HepG2 (cell line): ENCODE measurements around the gene UTP25. TPM values are rescaled to one million over a fixed set of nuclear protein-coding genes. Genes with fewer than 3 reads are reported as not detected.

ENCODE experiments used
- ATAC-seq: fragments of 200-7000 bp; cut with Tn5 transposase; 3 replicates; pipeline ENCODE4 v1.9.1; 2020; ENCODE audit warnings: mild to moderate bottlenecking, moderate library complexity
- BruUV-seq: library from RNA; stranded (reverse); fragments of 400-500 nt; replicated peaks from 2 replicates; lab custom pipeline; 2021; lab: Mats Ljungman, UMichigan
- CTCF ChIA-PET: fragments of 300-600 bp; formaldehyde crosslinking; extraction: SDS; loops from one replicate; lab custom pipeline; 2021; ENCODE audit warnings: low total read pairs, inconsistent platforms, low intra/inter-chr PET ratio; lab: Yijun Ruan, JAX
- POLR2A ChIA-PET: fragments of 350-600 bp; sonication (Branson Sonifier 250); formaldehyde crosslinking; loops from one replicate; lab custom pipeline; 2020; ENCODE audit warnings: antibody characterized with exemption, inconsistent platforms; lab: Yijun Ruan, JAX
- DNase-seq: peaks from one replicate; pipeline ENCODE4 v3.0.0-alpha.2; 2015; ENCODE audit warnings: low spot score
- FAIRE-seq: peaks from 3 replicates; lab custom pipeline; 2011; peaks lifted over from hg19 to GRCh38; lab: Jason Lieb, UNC
- H2AFZ ChIP-seq: one replicate; pipeline ENCODE4 v1.6.1; 2011; ENCODE audit warnings: low read length, inconsistent platforms
- H3K27ac ChIP-seq: fragments of 300-600 bp; 3 replicates; pipeline ENCODE4 v1.8.0; 2011; ENCODE audit warnings: mixed run types, mild to moderate bottlenecking, mixed read lengths, low read length, inconsistent platforms; ENCODE audit not compliant: insufficient read depth; ENCODE audit errors: extremely low read length
- H3K27me3 ChIP-seq, 2 experiments: fragments of 200-600 bp in 1 of 2; 2 replicates in 1 of 2; 3 replicates in 1 of 2; pipeline versions ENCODE4 v1.6.0 to v1.8.0; 2011; ENCODE audit warnings: low read length in 2 of 2, mild to moderate bottlenecking in 2 of 2, moderate library complexity in 2 of 2, inconsistent platforms in 1 of 2; ENCODE audit not compliant: insufficient read depth in 2 of 2, control insufficient read depth in 1 of 2
- H3K36me3 ChIP-seq, 2 experiments: fragments of 200-600 bp in 1 of 2; replicated peaks in 1 of 2; 2 replicates in 1 of 2; 3 replicates in 1 of 2; pipeline versions ENCODE4 v1.5.1 to v1.8.0; 2011; ENCODE audit warnings: low read length in 2 of 2, inconsistent platforms in 1 of 2; ENCODE audit not compliant: insufficient read depth in 2 of 2, control insufficient read depth in 1 of 2
- H3K4me1 ChIP-seq: 2 replicates; pipeline ENCODE4 v1.5.1; 2012; ENCODE audit warnings: low read length, inconsistent platforms; ENCODE audit not compliant: insufficient read depth
- H3K4me2 ChIP-seq: 2 replicates; pipeline ENCODE4 v1.6.0; 2011; ENCODE audit warnings: low read depth, low read length, inconsistent platforms
- H3K4me3 ChIP-seq, 3 experiments: fragments of 200-600 bp in 1 of 3; sonication (generic), shearing (Covaris generic) in 1 of 3; replicated peaks in 1 of 3; 2 replicates each; pipeline ENCODE4 v1.5.1; 2011 to 2016; ENCODE audit warnings: low read length in 3 of 3, inconsistent platforms in 2 of 3, low read depth in 2 of 3, mild to moderate bottlenecking in 2 of 3, control low read depth in 1 of 3, mixed read lengths in 1 of 3; ENCODE audit not compliant: insufficient read depth in 1 of 3
- H3K79me2 ChIP-seq: one replicate; pipeline ENCODE4 v1.6.1; 2011; ENCODE audit warnings: low read length, inconsistent platforms; ENCODE audit not compliant: insufficient read depth
- H3K9ac ChIP-seq: 2 replicates; pipeline ENCODE4 v1.6.0; 2011; ENCODE audit warnings: mild to moderate bottlenecking, low read depth, low read length, inconsistent platforms; ENCODE audit not compliant: insufficient read depth
- H3K9me3 ChIP-seq: 2 replicates; pipeline ENCODE4 v1.5.1; 2012; ENCODE audit warnings: mild to moderate bottlenecking, low read length
- H4K20me1 ChIP-seq: 2 replicates; pipeline ENCODE4 v1.6.0; 2011; ENCODE audit warnings: inconsistent platforms, mild to moderate bottlenecking, low read length, moderate library complexity; ENCODE audit not compliant: insufficient read depth
- HMGA1 ChIP-seq: sonication (generic); formaldehyde crosslinking; conservative IDR thresholded peaks from 2 replicates; pipeline ENCODE4 v1.4.0; 2020; ENCODE audit warnings: missing genetic modification reagents
- KMT2B ChIP-seq: IDR thresholded peaks from 2 replicates; pipeline ENCODE4 v1.6.1; 2016; ENCODE audit warnings: missing genetic modification reagents, missing compliant biosample characterization
- PPARG ChIP-seq: conservative IDR thresholded peaks from 2 replicates; pipeline ENCODE4 v1.6.1; 2016; ENCODE audit warnings: missing biosample characterization, missing genetic modification reagents
- USF2 ChIP-seq, 2 experiments: sonication (generic) in 1 of 2; formaldehyde crosslinking in 1 of 2; IDR thresholded peaks; 2 replicates each; pipeline versions ENCODE4 v1.5.1 to v1.6.1; 2011 to 2020; ENCODE audit warnings: borderline replicate concordance in 1 of 2, low read depth in 1 of 2, low read length in 1 of 2, mild to moderate bottlenecking in 1 of 2, missing genetic modification reagents in 1 of 2, moderate library complexity in 1 of 2
- YEATS2 ChIP-seq: sonication (generic); formaldehyde crosslinking; IDR thresholded peaks from 2 replicates; pipeline ENCODE4 v1.4.0; 2020; ENCODE audit warnings: missing genetic modification reagents, borderline replicate concordance
- ZNF101 ChIP-seq: sonication (generic); formaldehyde crosslinking; IDR thresholded peaks from 2 replicates; pipeline ENCODE4 v1.4.0; 2020; ENCODE audit warnings: mild to moderate bottlenecking, low read depth, missing genetic modification reagents, borderline replicate concordance
- ZNF800 ChIP-seq: sonication (generic); formaldehyde crosslinking; IDR thresholded peaks from 2 replicates; pipeline ENCODE4 v1.4.0; 2020; ENCODE audit warnings: missing genetic modification reagents
- ZSCAN12 ChIP-seq: sonication (generic); formaldehyde crosslinking; IDR thresholded peaks from 2 replicates; pipeline ENCODE4 v1.9.0; 2021; ENCODE audit warnings: mild to moderate bottlenecking, missing genetic modification reagents
- WGBS: methylation state at CpG from one replicate; pipeline ENCODE4 v1.1.6; 2017; ENCODE audit warnings: low lambda C conversion rate; 5-methylcytosine and 5-hydroxymethylcytosine counted together
- in situ Hi-C: cut with HindIII; loops from 2 replicates; pipeline ENCODE4 v1.10.0; 2017; ENCODE audit warnings: low pct_unique_long_range_greater_than_20kb; ENCODE audit not compliant: extremely low pct_ligation_motif_present
- intact Hi-C: fragments of 100-400 bp; cut with micrococcal nuclease; formaldehyde crosslinking; loops from one replicate; pipeline ENCODE4 v1.10.0; 2022; ENCODE audit not compliant: unreplicated experiment
- polyA plus RNA-seq, 8 experiments: library from polyadenylated mRNA; depleted of rRNA in 3 of 8; stranded (reverse) in 7 of 8; unstranded in 1 of 8; fragments of >200 nt; fragmentation: Illumina TruSeq in 4 of 8; extraction: Trizol in 4 of 8; gene quantifications; 2 replicates each; pipeline versions ENCODE4 v1.2.1 to v1.2.3, GENCODE V29; 2011 to 2016; ENCODE audit warnings: low read depth in 4 of 8, missing spikeins in 1 of 8, mixed read lengths in 1 of 8; ENCODE audit not compliant: insufficient read depth in 1 of 8
- total RNA-seq, 5 experiments: library from RNA; depleted of rRNA; stranded (reverse); fragments of >200 nt; fragmentation: Illumina TruSeq; extraction: Trizol; gene quantifications; 2 replicates each; pipeline ENCODE4 v1.2.3, GENCODE V29; 2016; ENCODE audit warnings: low read depth in 1 of 5
- TF ChIP-seq, protein P1 (sequence below): fragments of 450-650 bp; IDR thresholded peaks from 2 replicates; pipeline ENCODE4 v1.6.1; 2017; ENCODE audit warnings: mild to moderate bottlenecking
- TF ChIP-seq, protein P2 (sequence below): sonication (generic); formaldehyde crosslinking; IDR thresholded peaks from 2 replicates; pipeline ENCODE4 v1.8.1; 2023; ENCODE audit warnings: mild to moderate bottlenecking, inconsistent platforms, moderate library complexity, missing genetic modification reagents, borderline replicate concordance

The UTP25 gene
- total and polyA plus RNA-seq, 2 of the 13 experiments (the other 11 are each of a cell fraction or from before 2014, with no cell fraction given): 4.8 to 5.7 TPM

GRCh38 chr1:209805341-209805781 is 22.4 kb upstream of the UTP25 start (continued):
- TF ChIP-seq, protein P1, sequence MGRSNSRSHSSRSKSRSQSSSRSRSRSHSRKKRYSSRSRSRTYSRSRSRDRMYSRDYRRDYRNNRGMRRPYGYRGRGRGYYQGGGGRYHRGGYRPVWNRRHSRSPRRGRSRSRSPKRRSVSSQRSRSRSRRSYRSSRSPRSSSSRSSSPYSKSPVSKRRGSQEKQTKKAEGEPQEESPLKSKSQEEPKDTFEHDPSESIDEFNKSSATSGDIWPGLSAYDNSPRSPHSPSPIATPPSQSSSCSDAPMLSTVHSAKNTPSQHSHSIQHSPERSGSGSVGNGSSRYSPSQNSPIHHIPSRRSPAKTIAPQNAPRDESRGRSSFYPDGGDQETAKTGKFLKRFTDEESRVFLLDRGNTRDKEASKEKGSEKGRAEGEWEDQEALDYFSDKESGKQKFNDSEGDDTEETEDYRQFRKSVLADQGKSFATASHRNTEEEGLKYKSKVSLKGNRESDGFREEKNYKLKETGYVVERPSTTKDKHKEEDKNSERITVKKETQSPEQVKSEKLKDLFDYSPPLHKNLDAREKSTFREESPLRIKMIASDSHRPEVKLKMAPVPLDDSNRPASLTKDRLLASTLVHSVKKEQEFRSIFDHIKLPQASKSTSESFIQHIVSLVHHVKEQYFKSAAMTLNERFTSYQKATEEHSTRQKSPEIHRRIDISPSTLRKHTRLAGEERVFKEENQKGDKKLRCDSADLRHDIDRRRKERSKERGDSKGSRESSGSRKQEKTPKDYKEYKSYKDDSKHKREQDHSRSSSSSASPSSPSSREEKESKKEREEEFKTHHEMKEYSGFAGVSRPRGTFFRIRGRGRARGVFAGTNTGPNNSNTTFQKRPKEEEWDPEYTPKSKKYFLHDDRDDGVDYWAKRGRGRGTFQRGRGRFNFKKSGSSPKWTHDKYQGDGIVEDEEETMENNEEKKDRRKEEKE: no peak

DNA sequence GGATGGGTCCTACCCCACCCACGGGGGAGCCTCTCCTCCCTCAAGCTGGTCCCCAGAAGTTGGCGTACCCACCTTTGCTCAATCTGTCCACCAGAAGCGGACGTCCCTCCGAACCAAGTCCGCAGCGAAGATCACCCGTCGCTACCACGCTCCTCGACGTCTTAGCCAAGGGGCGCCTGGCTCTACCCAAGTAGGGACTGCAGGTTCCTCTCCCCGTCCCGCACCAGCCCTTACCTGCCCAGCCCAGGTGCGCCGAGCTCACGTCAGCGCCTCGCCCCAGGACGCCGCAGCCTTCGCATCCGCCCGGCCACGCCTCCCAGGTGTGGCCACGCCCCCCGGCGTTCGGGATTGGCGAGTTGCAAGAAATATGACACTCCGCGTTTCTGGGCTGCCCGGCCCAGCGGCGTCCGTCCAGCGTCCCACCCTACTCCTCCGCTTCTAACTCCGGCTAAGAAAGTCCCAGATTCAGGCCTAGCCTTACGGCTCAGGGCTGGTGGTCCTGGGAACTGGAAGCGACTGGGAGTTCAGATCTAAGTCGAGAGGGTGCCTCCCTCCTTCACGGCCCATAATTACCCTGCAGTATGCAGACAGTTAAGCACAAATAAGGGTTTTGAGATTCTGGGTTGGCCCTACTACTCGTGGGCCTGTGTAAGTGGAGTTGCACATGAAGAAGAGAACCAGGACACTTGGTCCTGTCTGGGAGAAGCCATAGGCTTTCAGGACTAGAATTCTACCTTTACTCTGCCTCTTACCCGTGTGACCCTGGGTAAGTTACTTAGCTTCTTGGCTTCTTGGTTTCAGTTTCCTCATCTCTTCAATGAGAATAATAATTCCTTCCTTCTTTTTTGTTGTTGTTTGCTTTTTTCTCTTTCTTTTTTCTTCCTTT is 21.7 kb upstream of the UTP25 start, which contains the start of gene IRF6:
IRF6 (minus strand) TSS at position 268 of the 886 bp plus-strand sequence. CDS start 4,729 bp downstream, outside the sequence.
- ChIA-PET CTCF (no interaction called here), POLR2A (no interaction called here)
- no peak within 1 kb of the TSS for H3K4me2 ChIP-seq
- no peak within 1 kb of the TSS for H3K4me3 ChIP-seq
- 62% methylated on average over 33 of the region's 46 CpGs for WGBS
- no peaks in the 10 kb centered on the region for H3K36me3 ChIP-seq
- H3K27me3 ChIP-seq: peaks cover 1 to 11% of the 10 kb centered on the region in 2 experiments; a peak in 1 of 5 replicates
- H3K27ac ChIP-seq: no peak within 1 kb of the TSS
- H3K9me3 ChIP-seq: no peaks in the 10 kb centered on the region
- H3K4me1 ChIP-seq: no peaks in the 10 kb centered on the region
- H2AFZ ChIP-seq: no peak within 1 kb of the TSS
- BruUV-seq: no TSS peak
- H4K20me1 ChIP-seq: no peaks in the 10 kb centered on the region
- FAIRE-seq: no peak
- no peak within 1 kb of the TSS for H3K9ac ChIP-seq
- no peaks in the 10 kb centered on the region for H3K79me2 ChIP-seq
- DNase-seq: no peak
- in situ Hi-C loops (no loop called here), intact Hi-C loops (no loop called here)
- ATAC-seq: no peak; the same call in 2 of the 3 replicates
- no peak for TF ChIP-seq PPARG
- TF ChIP-seq, protein P2, sequence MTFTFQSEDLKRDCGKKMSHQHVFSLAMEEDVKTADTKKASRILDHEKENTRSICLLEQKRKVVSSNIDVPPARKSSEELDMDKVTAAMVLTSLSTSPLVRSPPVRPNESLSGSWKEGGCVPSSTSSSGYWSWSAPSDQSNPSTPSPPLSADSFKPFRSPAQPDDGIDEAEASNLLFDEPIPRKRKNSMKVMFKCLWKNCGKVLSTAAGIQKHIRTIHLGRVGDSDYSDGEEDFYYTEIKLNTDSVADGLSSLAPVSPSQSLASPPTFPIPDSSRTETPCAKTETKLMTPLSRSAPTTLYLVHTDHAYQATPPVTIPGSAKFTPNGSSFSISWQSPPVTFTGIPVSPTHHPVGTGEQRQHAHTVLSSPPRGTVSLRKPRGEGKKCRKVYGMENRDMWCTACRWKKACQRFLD (CRISPR knock-in tag): no peak
- no peak for TF ChIP-seq ZSCAN12
- no peak for TF ChIP-seq ZNF101
- TF ChIP-seq ZNF800 (CRISPR knock-in tag): no peak
- no peak for TF ChIP-seq KMT2B (CRISPR knock-in tag)
- no peak for TF ChIP-seq USF2 (IDR thresholded peaks at IDR 0.05; ENCODE audit: low read depth, low read length)
- no peak for TF ChIP-seq USF2 (CRISPR knock-in tag; IDR thresholded peaks at IDR 0.05; ENCODE audit: borderline replicate concordance)
- no peak for TF ChIP-seq HMGA1 (CRISPR knock-in tag)
- TF ChIP-seq YEATS2 (CRISPR knock-in tag): no peak
